Fibroblast of lung (primary cell): ENCODE data around the gene ALPK3. TPM values are rescaled to one million over a fixed set of nuclear protein-coding genes. Genes with fewer than 3 reads are reported as not detected.
A peak's percentile ranks its signal among the peaks of the same experiment; 100 is the strongest.

Experiments
- DNase-seq, 2 donors: peaks; one replicate each; pipeline versions ENCODE4 v3.0.0 to v3.0.0-alpha.2; 2010; ENCODE audit warnings: low read depth in 2 of 2
- H2AFZ ChIP-seq: 2 replicates; pipeline ENCODE4 v1.5.1; 2012; ENCODE audit warnings: low read length, control low read depth, inconsistent platforms
- H3K27ac ChIP-seq: 2 replicates; pipeline ENCODE4 v1.5.1; 2011; ENCODE audit warnings: low read length, control low read depth; ENCODE audit not compliant: insufficient read depth
- H3K27me3 ChIP-seq: 2 replicates; pipeline ENCODE4 v1.5.1; 2011; ENCODE audit warnings: mild to moderate bottlenecking, low read length; ENCODE audit not compliant: control insufficient read depth, insufficient read depth
- H3K36me3 ChIP-seq: 2 replicates; pipeline ENCODE4 v1.5.1; 2011; ENCODE audit warnings: low read length; ENCODE audit not compliant: control insufficient read depth, insufficient read depth
- H3K4me1 ChIP-seq: 2 replicates; pipeline ENCODE4 v1.5.1; 2011; ENCODE audit warnings: low read length; ENCODE audit not compliant: control insufficient read depth, insufficient read depth; ENCODE audit errors: extremely low read depth
- H3K4me2 ChIP-seq: 2 replicates; pipeline ENCODE4 v1.5.1; 2011; ENCODE audit warnings: low read length, control low read depth; ENCODE audit not compliant: insufficient read depth; ENCODE audit errors: extremely low read depth
- H3K4me3 ChIP-seq, 4 experiments: fragments of 200-600 bp in 1 of 4; sonication (generic) in 1 of 4; replicated peaks in 1 of 4; 2 replicates each; pipeline ENCODE4 v1.5.1; 2011 to 2016; ENCODE audit warnings: low read length in 4 of 4, low read depth in 3 of 4, mild to moderate bottlenecking in 3 of 4, control low read depth in 2 of 4, inconsistent platforms in 1 of 4, mixed read lengths in 1 of 4; ENCODE audit not compliant: insufficient read depth in 1 of 4; ENCODE audit errors: control extremely low read depth in 1 of 4
- H3K79me2 ChIP-seq: 2 replicates; pipeline ENCODE4 v1.5.1; 2012; ENCODE audit warnings: mild to moderate bottlenecking, low read length, inconsistent platforms; ENCODE audit not compliant: control insufficient read depth, insufficient read depth
- H3K9ac ChIP-seq: 2 replicates; pipeline ENCODE4 v1.5.1; 2011; ENCODE audit warnings: mild to moderate bottlenecking, low read length, control low read depth; ENCODE audit not compliant: insufficient read depth
- H3K9me3 ChIP-seq: 2 replicates; pipeline ENCODE4 v1.5.1; 2012; ENCODE audit warnings: low read depth, low read length; ENCODE audit not compliant: control insufficient read depth, insufficient read depth
- H4K20me1 ChIP-seq: 2 replicates; pipeline ENCODE4 v1.5.1; 2011; ENCODE audit warnings: low read length; ENCODE audit not compliant: control insufficient read depth, insufficient read depth; ENCODE audit errors: extremely low read depth
- EZH2 ChIP-seq: IDR thresholded peaks from 2 replicates; pipeline ENCODE4 v1.5.1; 2012; ENCODE audit warnings: low read length, control low read depth, mild to moderate bottlenecking; ENCODE audit errors: missing control alignments
- polyA plus RNA-seq, 2 donors: library from polyadenylated mRNA; depleted of rRNA in 1 of 2; stranded (reverse) in 1 of 2; unstranded in 1 of 2; fragments of >200 nt; gene quantifications; 2 replicates each; pipeline ENCODE4 v1.2.1, GENCODE V29; 2011 to 2012; ENCODE audit warnings: missing spikeins in 1 of 2
- total RNA-seq: library from RNA; depleted of rRNA; stranded (reverse); fragments of >200 nt; gene quantifications from 2 replicates; pipeline ENCODE4 v1.2.1, GENCODE V29; 2014
- TF ChIP-seq, protein P1 (sequence below), 2 donors: IDR thresholded peaks in 1 of 2; conservative IDR thresholded peaks in 1 of 2; 1 replicate in 1 of 2; 2 replicates in 1 of 2; pipeline ENCODE4 v1.5.1; 2011 to 2012; ENCODE audit warnings: low read length in 2 of 2, control low read depth in 1 of 2, inconsistent platforms in 1 of 2, low read depth in 1 of 2, mild to moderate bottlenecking in 1 of 2

ALPK3 gene
- total and polyA plus RNA-seq, 2 donors (not counting 1 experiment from before 2014, with no cell fraction given), result 0.03 to 0.50 TPM

DNA sequence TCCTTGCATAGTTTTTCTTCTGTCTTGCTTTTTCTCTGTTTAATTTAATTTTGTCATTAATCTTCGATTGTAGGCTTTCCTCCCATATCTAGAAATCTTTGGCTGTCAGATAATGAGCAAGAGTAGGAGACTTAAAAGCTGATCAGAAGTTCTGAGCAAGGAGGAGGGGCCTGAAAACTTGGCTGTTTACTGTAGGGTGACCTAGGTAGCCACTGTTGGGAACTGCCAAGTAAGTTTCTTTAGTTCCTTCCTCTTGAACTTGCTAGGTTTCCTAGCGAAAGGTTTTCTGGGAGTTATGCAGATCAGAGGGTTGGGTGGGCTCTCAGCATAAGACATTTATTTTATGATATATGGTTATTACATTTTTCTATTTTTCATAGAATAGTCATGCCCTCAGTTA is 14.5 kb downstream of the ALPK3 start:
- H3K27me3 ChIP-seq, result peaks cover 19% of the 10 kb centered on the region

DNA sequence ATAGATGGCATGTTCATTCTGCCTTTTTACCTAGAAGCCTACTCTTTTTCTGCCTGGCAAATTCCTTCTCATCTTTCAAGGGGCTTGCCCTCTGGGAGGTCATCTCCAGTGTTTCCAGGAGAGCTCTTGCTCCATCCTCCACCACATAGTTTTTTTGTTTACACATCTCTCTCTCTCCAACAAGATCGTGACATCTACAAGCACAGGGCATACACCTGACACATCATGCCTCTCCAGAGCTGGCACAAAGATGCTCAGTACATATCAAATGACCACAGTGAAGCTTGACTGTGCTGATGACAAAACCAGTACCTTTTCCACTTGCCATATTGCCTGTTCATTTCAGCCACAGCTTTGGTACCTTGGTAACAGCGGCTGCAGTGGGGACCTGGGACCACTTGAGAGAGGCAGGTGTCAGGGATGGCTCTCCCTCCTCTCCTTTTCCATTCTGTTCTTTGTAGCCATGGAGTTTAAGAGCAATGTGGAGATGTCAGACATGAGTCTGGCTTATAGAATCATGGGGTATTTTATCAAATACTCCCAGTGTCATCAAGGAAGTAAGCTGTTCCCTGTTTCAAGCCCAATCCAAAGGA is 15.4 kb downstream of the ALPK3 start:
- no peak for TF ChIP-seq EZH2
- TF ChIP-seq, protein P1, sequence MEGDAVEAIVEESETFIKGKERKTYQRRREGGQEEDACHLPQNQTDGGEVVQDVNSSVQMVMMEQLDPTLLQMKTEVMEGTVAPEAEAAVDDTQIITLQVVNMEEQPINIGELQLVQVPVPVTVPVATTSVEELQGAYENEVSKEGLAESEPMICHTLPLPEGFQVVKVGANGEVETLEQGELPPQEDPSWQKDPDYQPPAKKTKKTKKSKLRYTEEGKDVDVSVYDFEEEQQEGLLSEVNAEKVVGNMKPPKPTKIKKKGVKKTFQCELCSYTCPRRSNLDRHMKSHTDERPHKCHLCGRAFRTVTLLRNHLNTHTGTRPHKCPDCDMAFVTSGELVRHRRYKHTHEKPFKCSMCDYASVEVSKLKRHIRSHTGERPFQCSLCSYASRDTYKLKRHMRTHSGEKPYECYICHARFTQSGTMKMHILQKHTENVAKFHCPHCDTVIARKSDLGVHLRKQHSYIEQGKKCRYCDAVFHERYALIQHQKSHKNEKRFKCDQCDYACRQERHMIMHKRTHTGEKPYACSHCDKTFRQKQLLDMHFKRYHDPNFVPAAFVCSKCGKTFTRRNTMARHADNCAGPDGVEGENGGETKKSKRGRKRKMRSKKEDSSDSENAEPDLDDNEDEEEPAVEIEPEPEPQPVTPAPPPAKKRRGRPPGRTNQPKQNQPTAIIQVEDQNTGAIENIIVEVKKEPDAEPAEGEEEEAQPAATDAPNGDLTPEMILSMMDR (conservative IDR thresholded peaks at IDR 0.05 in 1 of 2, IDR thresholded peaks at IDR 0.05 in 1 of 2; ENCODE audit: low read depth in 1 of 2, low read length in 2 of 2), result no peak
- Histone ChIP-seq H3K9ac (no peak overlapping the region), H3K4me3 (no peak overlapping the region), H3K4me1 (no peaks in the 10 kb centered on the region), H3K4me2 (no peak overlapping the region), H3K9me3 (no peaks in the 10 kb centered on the region), H3K79me2 (no peaks in the 10 kb centered on the region), H3K27ac (no peak overlapping the region), H4K20me1 (no peaks in the 10 kb centered on the region), H3K27me3 (peaks cover 19% of the 10 kb centered on the region), H2AFZ (no peak overlapping the region), H3K36me3 (no peaks in the 10 kb centered on the region)
- DNase-seq, result no peak

More for the DNA sequence above, 14.5 kb downstream of the ALPK3 start:
- Histone ChIP-seq H3K36me3 (no peaks in the 10 kb centered on the region), H4K20me1 (no peaks in the 10 kb centered on the region), H3K9ac (no peak overlapping the region), H2AFZ (no peak overlapping the region), H3K79me2 (no peaks in the 10 kb centered on the region), H3K9me3 (no peaks in the 10 kb centered on the region), H3K4me3 (no peak overlapping the region), H3K4me2 (no peak overlapping the region), H3K27ac (no peak overlapping the region), H3K4me1 (no peaks in the 10 kb centered on the region)
- DNase-seq, result no peak
- TF ChIP-seq EZH2, result no peak
- TF ChIP-seq, protein P1 (conservative IDR thresholded peaks at IDR 0.05 in 1 of 2, IDR thresholded peaks at IDR 0.05 in 1 of 2; ENCODE audit: low read depth in 1 of 2, low read length in 2 of 2), result no peak

DNA sequence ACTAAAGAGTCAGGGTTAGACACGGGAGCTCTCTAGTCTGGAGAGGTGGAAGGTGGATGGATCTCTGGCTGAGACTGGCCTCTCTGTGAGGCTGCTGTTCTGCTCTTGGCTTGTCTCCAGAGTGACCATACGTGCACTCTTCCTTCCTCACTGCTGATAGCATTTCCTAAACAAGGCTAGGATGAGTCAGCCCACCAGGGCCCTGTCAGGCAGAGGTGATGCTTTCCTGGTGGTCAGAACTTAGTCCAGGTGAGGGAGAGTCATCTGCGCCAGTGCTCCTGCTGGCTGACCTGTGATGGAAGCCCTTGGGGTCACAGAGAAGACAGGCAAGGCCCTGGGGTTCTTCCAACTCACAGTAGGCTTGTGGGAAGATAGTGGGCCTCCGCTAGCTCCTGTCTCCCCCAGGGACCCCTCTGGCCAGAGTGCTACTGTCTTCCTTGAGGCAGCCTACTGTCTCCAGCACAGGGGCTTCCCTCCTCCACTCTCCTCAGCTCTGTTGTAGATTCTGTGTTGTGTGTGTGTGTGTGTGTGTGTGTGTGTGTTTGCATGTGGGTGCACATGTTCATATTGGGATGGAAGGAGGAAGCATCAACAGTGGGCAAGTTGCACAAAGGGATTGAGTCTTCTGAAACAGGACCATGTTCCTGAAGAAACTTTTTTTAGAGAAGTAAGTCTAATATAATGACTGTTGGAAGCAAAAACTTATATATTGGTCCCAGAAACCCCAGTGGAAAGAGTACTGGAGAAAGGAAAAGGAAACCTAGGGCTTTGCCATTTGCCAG is 16.5 kb downstream of the ALPK3 start:
- Histone ChIP-seq H3K27me3 (peaks cover 17% of the 10 kb centered on the region), H3K4me1 (no peaks in the 10 kb centered on the region), H3K4me3 (no peak overlapping the region), H3K9ac (no peak overlapping the region), H2AFZ (no peak overlapping the region), H3K36me3 (no peaks in the 10 kb centered on the region), H3K79me2 (no peaks in the 10 kb centered on the region), H3K9me3 (no peaks in the 10 kb centered on the region), H3K4me2 (no peak overlapping the region), H4K20me1 (no peaks in the 10 kb centered on the region), H3K27ac (no peak overlapping the region)
- no peak for TF ChIP-seq EZH2
- TF ChIP-seq, protein P1 (conservative IDR thresholded peaks at IDR 0.05 in 1 of 2, IDR thresholded peaks at IDR 0.05 in 1 of 2; ENCODE audit: low read depth in 1 of 2, low read length in 2 of 2), result no peak
- peak; percentile 31 to 52 for DNase-seq
